GM12891 (cell line): ENCODE results near the gene HMGCLL1.

Source experiments
- PAX5 ChIP-seq: IDR thresholded peaks from 2 replicates; pipeline ENCODE4 v1.6.1; 2011; ENCODE audit warnings: low read length, moderate library complexity, mild to moderate bottlenecking; ENCODE audit not compliant: insufficient read depth, severe bottlenecking
- POLR2A ChIP-seq: IDR thresholded peaks from 2 replicates; pipeline ENCODE4 v1.6.1; 2011; ENCODE audit warnings: low read depth, low read length, control low read depth
- POLR2AphosphoS5 ChIP-seq: IDR thresholded peaks from 2 replicates; pipeline ENCODE4 v1.6.1; 2011; ENCODE audit warnings: low read depth, low read length, control low read depth
- POU2F2 ChIP-seq: IDR thresholded peaks from 2 replicates; pipeline ENCODE4 v1.6.1; 2011; ENCODE audit warnings: low read depth, mild to moderate bottlenecking, control low read depth, low read length, moderate library complexity
- SPI1 ChIP-seq: IDR thresholded peaks from 2 replicates; pipeline ENCODE4 v1.6.1; 2011; ENCODE audit warnings: low read depth, low read length, control low read depth
- TAF1 ChIP-seq: IDR thresholded peaks from 2 replicates; pipeline ENCODE4 v1.6.1; 2011; ENCODE audit warnings: low read depth, low read length, control low read depth

DNA sequence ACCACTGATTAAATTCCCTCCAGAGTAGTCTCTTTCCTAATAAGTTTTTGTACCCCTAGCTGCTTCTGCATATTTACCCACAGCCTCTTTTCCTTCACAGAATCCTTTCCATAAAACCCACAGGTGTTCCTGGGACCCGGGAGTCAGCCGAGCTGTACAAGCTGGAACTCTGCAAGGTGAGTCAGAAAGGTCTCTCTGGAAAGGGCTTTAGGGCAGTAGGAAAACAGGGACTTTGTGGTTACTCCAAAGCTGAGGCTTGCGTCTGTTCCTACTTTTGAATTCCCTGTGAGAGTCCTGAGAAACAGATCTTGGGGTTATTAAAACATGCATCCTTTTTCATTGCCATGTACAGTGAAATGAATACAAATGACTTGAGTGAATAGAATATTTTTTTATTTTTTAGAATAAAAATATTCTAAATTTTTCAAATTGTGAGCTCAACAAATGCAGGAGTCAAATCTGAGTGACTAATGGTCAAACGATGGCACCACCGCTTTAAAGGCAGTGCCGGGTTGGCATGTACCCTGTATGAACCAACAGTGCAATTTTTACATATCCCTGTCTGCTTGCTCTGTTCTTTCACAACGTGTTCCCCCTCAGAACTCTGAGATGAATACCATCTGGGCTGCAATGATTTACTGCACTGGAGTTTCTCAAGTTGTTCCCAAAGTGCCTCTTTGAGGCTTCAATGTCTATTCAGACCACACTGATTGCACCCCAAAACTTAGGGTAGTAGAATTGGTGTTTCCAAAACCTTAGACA, 173.3 kb downstream of the HMGCLL1 start:
- TF ChIP-seq SPI1 = no peak
- no peak for TF ChIP-seq POLR2A
- TF ChIP-seq POLR2AphosphoS5 = no peak
- TF ChIP-seq TAF1 = no peak
- no peak for TF ChIP-seq POU2F2
- no peak for TF ChIP-seq PAX5
